ENCODE data around the gene RRH.

The RRH gene

DNA sequence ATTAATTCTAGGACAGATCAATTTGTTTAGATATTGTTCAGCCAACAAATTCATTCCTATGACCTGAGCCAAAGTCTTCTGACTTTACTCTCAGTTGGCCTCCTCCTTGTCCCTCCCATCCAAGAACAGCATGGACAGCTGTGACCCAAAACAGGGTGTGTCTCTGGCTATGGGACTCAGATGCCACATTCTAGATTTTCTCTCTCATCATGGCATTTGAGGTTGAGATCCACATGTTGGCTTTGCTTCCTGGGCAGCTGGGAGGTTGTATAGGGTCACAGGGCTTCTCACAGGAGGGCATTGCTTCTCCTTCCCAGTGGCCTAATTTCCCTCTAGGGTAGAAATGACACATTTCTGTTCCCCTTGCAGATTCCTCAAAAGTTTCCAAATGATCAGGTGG, 62.3 kb downstream of the RRH start:
- no peak for DNase-seq
